Upper lobe of left lung (tissue), 4 donors: Measurements from ENCODE around the gene FBXO10.

ENCODE experiments used
- CTCF ChIP-seq, 6 experiments: fragments of 450-650 bp in 4 of 6; fragments of 200-600 bp in 2 of 6; sonication (generic) in 2 of 6; IDR thresholded peaks; one replicate each; pipeline ENCODE4 v1.5.1; 2016 to 2019; ENCODE audit warnings: antibody characterized with exemption in 6 of 6
- POLR2A ChIP-seq, 4 donors: fragments of 450-650 bp; IDR thresholded peaks; one replicate each; pipeline ENCODE4 v1.5.1; 2016 to 2017; ENCODE audit warnings: antibody characterized with exemption in 4 of 4, mild to moderate bottlenecking in 2 of 4
- POLR2AphosphoS5 ChIP-seq, 2 donors: sonication (generic); formaldehyde crosslinking; IDR thresholded peaks; one replicate each; pipeline ENCODE4 v1.5.1; 2017; ENCODE audit warnings: antibody characterized with exemption in 2 of 2

GRCh38 chr9:37564916-37565315, 11.3 kb downstream of the FBXO10 start:
- TF ChIP-seq POLR2A (IDR thresholded peaks at IDR 0.05) (no peak), CTCF (IDR thresholded peaks at IDR 0.05) (no peak), POLR2AphosphoS5 (IDR thresholded peaks at IDR 0.05) (no peak)
